HUES6 (cell line): ENCODE results near the gene TRAF3IP3.

ENCODE experiments used
- H3K27ac ChIP-seq: 2 replicates; pipeline ENCODE4 v1.7.0; 2013; ENCODE audit warnings: low read depth, mild to moderate bottlenecking, low read length, inconsistent platforms
- H3K27me3 ChIP-seq: 2 replicates; pipeline ENCODE4 v1.6.1; 2013; ENCODE audit warnings: low read length; ENCODE audit not compliant: control insufficient read depth, insufficient read depth
- H3K36me3 ChIP-seq: 2 replicates; pipeline ENCODE4 v1.6.1; 2013; ENCODE audit warnings: low read length; ENCODE audit not compliant: control insufficient read depth, insufficient read depth
- H3K4me1 ChIP-seq: 2 replicates; pipeline ENCODE4 v1.6.1; 2013; ENCODE audit warnings: low read length; ENCODE audit not compliant: control insufficient read depth, insufficient read depth
- H3K4me3 ChIP-seq: 2 replicates; pipeline ENCODE4 v1.5.1; 2013; ENCODE audit warnings: low read depth, low read length
- H3K9ac ChIP-seq: one replicate; pipeline ENCODE4 v1.6.1; 2013; ENCODE audit warnings: mild to moderate bottlenecking, low read length
- H3K9me3 ChIP-seq: 2 replicates; pipeline ENCODE4 v1.6.1; 2013; ENCODE audit warnings: low read depth, low read length; ENCODE audit not compliant: control insufficient read depth, insufficient read depth

Gene TRAF3IP3, protein sequence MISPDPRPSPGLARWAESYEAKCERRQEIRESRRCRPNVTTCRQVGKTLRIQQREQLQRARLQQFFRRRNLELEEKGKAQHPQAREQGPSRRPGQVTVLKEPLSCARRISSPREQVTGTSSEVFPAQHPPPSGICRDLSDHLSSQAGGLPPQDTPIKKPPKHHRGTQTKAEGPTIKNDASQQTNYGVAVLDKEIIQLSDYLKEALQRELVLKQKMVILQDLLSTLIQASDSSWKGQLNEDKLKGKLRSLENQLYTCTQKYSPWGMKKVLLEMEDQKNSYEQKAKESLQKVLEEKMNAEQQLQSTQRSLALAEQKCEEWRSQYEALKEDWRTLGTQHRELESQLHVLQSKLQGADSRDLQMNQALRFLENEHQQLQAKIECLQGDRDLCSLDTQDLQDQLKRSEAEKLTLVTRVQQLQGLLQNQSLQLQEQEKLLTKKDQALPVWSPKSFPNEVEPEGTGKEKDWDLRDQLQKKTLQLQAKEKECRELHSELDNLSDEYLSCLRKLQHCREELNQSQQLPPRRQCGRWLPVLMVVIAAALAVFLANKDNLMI

DNA sequence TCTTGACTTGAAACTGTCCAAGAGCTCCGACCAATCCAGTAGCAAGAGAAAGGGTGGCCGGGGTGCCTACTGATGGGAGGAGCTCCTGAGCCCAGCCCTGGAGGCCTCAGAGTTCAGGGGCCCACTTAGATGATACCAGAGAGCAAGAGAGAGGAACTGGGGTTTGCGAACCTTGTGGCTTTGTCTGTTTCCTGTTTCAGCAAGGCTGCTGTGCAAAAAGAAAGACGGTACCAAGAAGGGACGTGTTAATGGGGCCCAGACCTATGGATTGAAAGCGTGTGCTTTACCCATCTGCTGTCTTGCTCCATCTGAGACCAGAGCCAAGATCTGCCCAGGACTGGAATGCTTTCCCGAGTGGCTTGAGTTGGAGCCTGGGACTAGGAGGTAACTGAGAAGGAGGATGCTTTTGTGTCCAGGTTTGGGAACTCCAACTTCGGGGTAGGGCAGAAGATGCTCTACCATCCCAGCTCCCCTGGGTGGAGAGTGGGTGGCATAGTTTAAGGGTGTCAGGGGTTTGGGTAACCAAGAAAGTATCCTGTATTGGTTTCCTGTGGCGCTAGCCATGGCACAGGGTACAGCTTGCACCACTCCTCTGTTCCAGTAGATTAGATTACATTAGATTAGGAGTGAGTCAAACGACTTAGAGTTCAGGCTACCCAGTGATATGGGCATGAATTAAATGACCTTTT lies at the start of gene TRAF3IP3:
TRAF3IP3 (plus strand) TSS at position 128 of the 689 bp plus-strand sequence. CDS start 3,987 bp downstream, outside the sequence.
- H3K27me3 ChIP-seq: peaks cover 23% of the 10 kb centered on the region
- no peaks in the 10 kb centered on the region for H3K4me1 ChIP-seq
- H3K36me3 ChIP-seq: no peaks in the 10 kb centered on the region
- H3K9me3 ChIP-seq: no peaks in the 10 kb centered on the region
- H3K9ac ChIP-seq: no peak within 1 kb of the TSS
- H3K4me3 ChIP-seq: no peak within 1 kb of the TSS
- H3K27ac ChIP-seq: no peak within 1 kb of the TSS

DNA sequence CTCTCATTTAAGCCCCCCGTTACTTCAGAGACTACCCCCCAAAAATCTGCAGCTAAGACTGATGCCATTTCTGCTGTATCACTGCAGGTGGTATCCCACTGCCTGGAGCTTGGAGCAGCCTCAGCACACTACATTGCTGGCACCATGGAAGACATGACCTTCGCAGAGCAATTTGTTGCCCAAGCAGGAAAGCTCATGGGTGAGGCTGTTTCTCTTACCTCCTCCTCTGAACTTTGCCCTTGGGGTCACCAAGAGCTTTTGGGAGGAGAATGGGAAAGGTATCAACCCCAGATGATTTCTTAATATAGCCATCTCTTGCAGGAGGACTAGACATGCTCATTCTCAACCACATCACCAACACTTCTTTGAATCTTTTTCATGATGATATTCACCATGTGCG lies 49.2 kb upstream of the TRAF3IP3 start:
- no peaks in the 10 kb centered on the region for H3K9me3 ChIP-seq

GRCh38 chr1:209707308-209707707 lies 48.5 kb upstream of the TRAF3IP3 start:
- Histone ChIP-seq H3K27ac (no peak overlapping the region), H3K9ac (no peak overlapping the region), H3K27me3 (0 out of 2 replicates have a peak, but pooled peaks cover 3% of the 10 kb centered on the region), H3K9me3 (no peaks in the 10 kb centered on the region), H3K4me1 (no peaks in the 10 kb centered on the region), H3K4me3 (no peak overlapping the region), H3K36me3 (no peaks in the 10 kb centered on the region)

More for the DNA sequence above, 49.2 kb upstream of the TRAF3IP3 start:
- Histone ChIP-seq H3K4me1 (no peaks in the 10 kb centered on the region), H3K4me3 (no peak overlapping the region), H3K36me3 (no peaks in the 10 kb centered on the region), H3K27ac (no peak overlapping the region), H3K27me3 (0 out of 2 replicates have a peak, but pooled peaks cover 3% of the 10 kb centered on the region), H3K9ac (no peak overlapping the region)

- Histone ChIP-seq H3K4me1 (no peaks in the 10 kb centered on the region), H3K27me3 (0 out of 2 replicates have a peak, but pooled peaks cover 3% of the 10 kb centered on the region), H3K4me3 (no peak overlapping the region), H3K9me3 (no peaks in the 10 kb centered on the region), H3K36me3 (no peaks in the 10 kb centered on the region), H3K27ac (no peak overlapping the region), H3K9ac (no peak overlapping the region)
These were observed 47.6 kb upstream of the TRAF3IP3 start for GRCh38 chr1:209708297-209708696.

DNA sequence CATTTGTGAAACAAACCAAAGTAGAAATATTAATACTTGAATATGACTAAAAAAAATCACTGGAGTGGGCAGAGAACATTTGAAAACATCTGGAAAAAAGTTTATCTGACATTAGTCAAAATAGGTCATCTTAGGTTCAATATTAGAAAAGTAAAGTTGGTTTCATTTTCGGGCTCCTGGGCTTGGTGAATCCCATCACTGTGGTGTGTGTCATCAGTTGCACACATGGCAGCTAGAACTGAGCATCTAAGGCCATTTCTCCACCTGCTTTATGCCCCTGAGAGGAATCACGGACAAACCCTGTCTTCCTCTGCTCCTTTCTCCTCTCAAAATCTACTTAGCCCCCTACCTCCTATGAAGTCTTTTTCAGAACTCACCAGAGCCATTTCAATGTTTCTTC lies 45.8 kb upstream of the TRAF3IP3 start:
- H3K9ac ChIP-seq: no peak overlapping the region
- 0 out of 2 replicates have a peak, but pooled peaks cover 3% of the 10 kb centered on the region for H3K27me3 ChIP-seq
- H3K4me3 ChIP-seq: no peak overlapping the region
- H3K4me1 ChIP-seq: no peaks in the 10 kb centered on the region
- H3K9me3 ChIP-seq: no peaks in the 10 kb centered on the region
- H3K36me3 ChIP-seq: no peaks in the 10 kb centered on the region
- H3K27ac ChIP-seq: no peak overlapping the region

- Histone ChIP-seq H3K27ac (no peak overlapping the region), H3K9me3 (no peaks in the 10 kb centered on the region), H3K36me3 (no peaks in the 10 kb centered on the region), H3K4me1 (no peaks in the 10 kb centered on the region), H3K9ac (no peak overlapping the region), H3K27me3 (0 out of 2 replicates have a peak, but pooled peaks cover 3% of the 10 kb centered on the region), H3K4me3 (no peak overlapping the region)
These were observed 45.0 kb upstream of the TRAF3IP3 start for GRCh38 chr1:209710847-209711246.

GRCh38 chr1:209714338-209714737 lies 41.5 kb upstream of the TRAF3IP3 start:
- Histone ChIP-seq H3K4me3 (no peak overlapping the region), H3K9me3 (no peaks in the 10 kb centered on the region), H3K9ac (no peak overlapping the region), H3K27me3 (no peaks in the 10 kb centered on the region; the same call in 1 of the 2 replicates), H3K4me1 (no peaks in the 10 kb centered on the region), H3K36me3 (no peaks in the 10 kb centered on the region), H3K27ac (no peak overlapping the region)

GRCh38 chr1:209715314-209715713 lies 40.5 kb upstream of the TRAF3IP3 start:
- Histone ChIP-seq H3K4me3 (no peak overlapping the region), H3K36me3 (no peaks in the 10 kb centered on the region), H3K27ac (no peak overlapping the region), H3K27me3 (no peaks in the 10 kb centered on the region; the same call in 1 of the 2 replicates), H3K9me3 (no peaks in the 10 kb centered on the region), H3K4me1 (no peaks in the 10 kb centered on the region), H3K9ac (no peak overlapping the region)

DNA sequence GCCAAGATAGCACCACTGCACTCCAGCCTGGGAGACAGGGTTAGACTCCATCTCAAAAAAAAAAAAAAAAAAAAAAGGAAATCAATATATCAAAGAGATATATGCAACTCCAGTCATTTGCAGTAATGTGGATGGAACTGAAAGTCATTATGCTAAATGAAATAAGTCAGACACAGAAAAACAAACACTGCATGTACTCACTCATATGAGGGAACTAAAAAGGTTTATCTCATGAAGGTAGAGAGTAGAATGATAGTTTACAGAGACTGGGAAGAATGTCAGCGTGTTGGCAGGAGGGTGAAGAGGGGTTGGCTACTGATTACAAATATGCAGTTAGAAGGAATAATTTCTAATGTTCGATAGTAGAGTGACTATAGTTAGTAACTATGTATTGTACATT lies 38.0 kb upstream of the TRAF3IP3 start:
- no peak overlapping the region for H3K9ac ChIP-seq
- H3K4me3 ChIP-seq: no peak overlapping the region
- H3K27me3 ChIP-seq: peaks cover 4% of the 10 kb centered on the region
- no peaks in the 10 kb centered on the region for H3K9me3 ChIP-seq
- H3K4me1 ChIP-seq: no peaks in the 10 kb centered on the region
- H3K27ac ChIP-seq: no peak overlapping the region
- no peaks in the 10 kb centered on the region for H3K36me3 ChIP-seq

DNA sequence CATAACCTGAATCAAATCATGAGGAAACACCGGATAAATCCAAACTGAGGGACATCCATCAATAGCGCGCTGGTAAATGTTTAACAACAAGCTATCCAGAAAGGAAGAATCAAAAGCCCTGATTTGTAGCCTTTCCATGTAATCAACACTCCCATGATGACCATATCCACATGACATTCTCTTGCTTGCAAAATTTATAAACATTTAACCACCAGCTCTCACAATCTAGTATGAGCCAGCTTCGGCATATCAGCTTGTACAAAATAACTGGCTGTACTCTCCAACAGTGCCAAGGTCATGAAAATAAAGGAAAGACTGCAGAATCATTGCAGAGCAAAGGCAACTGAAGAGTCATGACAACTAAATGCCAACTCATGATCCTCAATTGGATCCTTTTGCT lies 35.5 kb upstream of the TRAF3IP3 start:
- Histone ChIP-seq H3K27ac (no peak overlapping the region), H3K4me1 (no peaks in the 10 kb centered on the region), H3K9ac (no peak overlapping the region), H3K36me3 (no peaks in the 10 kb centered on the region), H3K4me3 (no peak overlapping the region), H3K27me3 (peaks cover 4% of the 10 kb centered on the region), H3K9me3 (no peaks in the 10 kb centered on the region)

DNA sequence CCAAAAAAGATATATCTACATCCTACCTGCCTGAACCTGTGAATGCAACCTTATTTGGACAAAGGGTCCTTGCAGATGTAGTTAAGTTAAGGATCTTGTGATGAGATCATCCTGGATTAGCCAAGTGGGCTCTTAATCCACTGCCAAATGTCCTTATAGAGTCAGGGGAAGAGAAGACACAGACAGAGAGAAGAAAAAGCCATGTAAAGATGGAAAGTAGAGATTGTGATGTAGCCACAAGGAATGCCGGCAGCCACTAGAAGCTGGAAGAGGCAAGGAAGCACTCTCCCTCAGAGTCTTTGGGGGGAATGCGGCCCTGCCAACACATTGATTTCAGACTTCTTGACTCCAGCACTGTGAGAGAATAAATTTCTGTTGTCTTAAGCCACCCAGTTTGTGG lies 35.0 kb upstream of the TRAF3IP3 start:
- Histone ChIP-seq H3K27me3 (peaks cover 4% of the 10 kb centered on the region), H3K4me1 (no peaks in the 10 kb centered on the region), H3K4me3 (no peak overlapping the region), H3K36me3 (no peaks in the 10 kb centered on the region), H3K27ac (no peak overlapping the region), H3K9me3 (no peaks in the 10 kb centered on the region), H3K9ac (no peak overlapping the region)
